ENCODE results near the gene TSC22D4. TPM values are rescaled to one million over a fixed set of nuclear protein-coding genes. Genes with fewer than 3 reads are reported as not detected.

Gene TSC22D4
- total and polyA plus RNA-seq, 2 experiments from 2014 or later, result 14.6 to 24.9 TPM

- TF ChIP-seq ZNF462 (CRISPR knock-in tag; IDR thresholded peaks at IDR 0.05) (no peak), CTCF (conservative IDR thresholded peaks at IDR 0.05; ENCODE audit: low read depth in 2 of 2) (no peak), EZH2 (IDR thresholded peaks at IDR 0.05; ENCODE audit: low read depth, unreplicated experiment) (no peak), STAT1 (IDR thresholded peaks at IDR 0.05; ENCODE audit: unreplicated experiment) (no peak), CREB1 (CRISPR knock-in tag; IDR thresholded peaks at IDR 0.05; ENCODE audit: low read depth) (no peak), JUNB (IDR thresholded peaks at IDR 0.05; ENCODE audit: unreplicated experiment) (no peak)
Observed at GRCh38 chr7:100485471-100485876, 6.5 kb upstream of the TSC22D4 start (continued).

- H3K27me3 Mint-ChIP-seq (ENCODE audit: insufficient read depth, low read depth, poor library complexity), result peaks cover 16% of the 10 kb centered on the region
- Histone ChIP-seq H4K20me1 (replicated peaks; ENCODE audit: insufficient read depth) (no peaks in the 10 kb centered on the region), H2AFZ (no peak overlapping the region), H3K79me2 (replicated peaks; ENCODE audit: insufficient read depth) (no peaks in the 10 kb centered on the region), H3K36me3 (ENCODE audit: insufficient read depth) (no peaks in the 10 kb centered on the region), H3K4me3 (peak overlapping the region; percentile 89), H3F3A (replicated peaks; ENCODE audit: low read depth) (peaks cover 2% of the 10 kb centered on the region; the same call in 1 of the 2 replicates), H3K9me2 (ENCODE audit: insufficient read depth) (no peaks in the 10 kb centered on the region), H3K4me2 (peak overlapping the region; percentile 91), H3K27ac (ENCODE audit: low read depth) (no peak overlapping the region), H3K27me3 (ENCODE audit: insufficient read depth) (no peaks in the 10 kb centered on the region), H3K4me1 (ENCODE audit: insufficient read depth) (peaks cover 21% of the 10 kb centered on the region; the same call in 1 of the 2 replicates)
- DNase-seq (ENCODE audit: low spot score) (no peak), ATAC-seq (no peak)
- H3K4me1 Mint-ChIP-seq, result peaks cover 30% of the 10 kb centered on the region
- H3K27ac Mint-ChIP-seq, result no peak overlapping the region
- no peaks in the 10 kb centered on the region; the same call in 2 of the 3 replicates for H3K9me3 Mint-ChIP-seq
- H3K36me3 Mint-ChIP-seq (ENCODE audit: low read depth), result no peaks in the 10 kb centered on the region; the same call in 2 of the 3 replicates
- peak overlapping the region; percentile 76 for H3K4me3 Mint-ChIP-seq
- TF ChIP-seq EZH2 (IDR thresholded peaks at IDR 0.05; ENCODE audit: low read depth, unreplicated experiment) (no peak), ZNF331 (CRISPR knock-in tag; IDR thresholded peaks at IDR 0.05; ENCODE audit: low read depth) (no peak), JUNB (IDR thresholded peaks at IDR 0.05; ENCODE audit: unreplicated experiment) (no peak), ZNF462 (CRISPR knock-in tag; IDR thresholded peaks at IDR 0.05) (no peak), POLR2AphosphoS5 (IDR thresholded peaks at IDR 0.05; ENCODE audit: low read depth) (no peak)
Observed at GRCh38 chr7:100484673-100485045, 5.6 kb upstream of the TSC22D4 start.
